HG03159 (cell line): ENCODE data around the gene CXCL12.

Source experiments
- ATAC-seq: cut with Tn5 transposase; IDR thresholded peaks from one replicate; pipeline ENCODE4 v1.9.1; 2021; ENCODE audit warnings: mild to moderate bottlenecking, moderate library complexity; ENCODE audit not compliant: unreplicated experiment

Gene CXCL12

GRCh38 chr10:44385026-44385695 is at the start of gene CXCL12:
CXCL12 (minus strand) TSS chr10:44385097; CDS start chr10:44385005, 92 bp downstream.
- ATAC-seq, result no peak

GRCh38 chr10:44427479-44427878 is 42.6 kb upstream of the CXCL12 start:
- ATAC-seq, result no peak

GRCh38 chr10:44427037-44427436 is 42.1 kb upstream of the CXCL12 start:
- no peak for ATAC-seq

GRCh38 chr10:44426247-44427034 is 41.5 kb upstream of the CXCL12 start:
- ATAC-seq, result no peak

- no peak for ATAC-seq
These were observed 40.6 kb upstream of the CXCL12 start for GRCh38 chr10:44425466-44425865.

- no peak for ATAC-seq
These were observed 40.1 kb upstream of the CXCL12 start for GRCh38 chr10:44424957-44425356.

GRCh38 chr10:44424298-44424697 is 39.4 kb upstream of the CXCL12 start:
- no peak for ATAC-seq

GRCh38 chr10:44422570-44423101 is 37.7 kb upstream of the CXCL12 start:
- no peak for ATAC-seq

- ATAC-seq, result no peak
These were observed 37.3 kb upstream of the CXCL12 start for GRCh38 chr10:44422153-44422552.

GRCh38 chr10:44419790-44420549 is 35.1 kb upstream of the CXCL12 start:
- ATAC-seq, result no peak

- no peak for ATAC-seq
These were observed 33.7 kb upstream of the CXCL12 start for GRCh38 chr10:44418637-44419036.

- ATAC-seq, result no peak
These were observed 32.9 kb upstream of the CXCL12 start for GRCh38 chr10:44417761-44418160.

- no peak for ATAC-seq
These were observed 32.0 kb upstream of the CXCL12 start for GRCh38 chr10:44416936-44417335.

- no peak for ATAC-seq
These were observed 31.3 kb upstream of the CXCL12 start for GRCh38 chr10:44416021-44416771.

GRCh38 chr10:44415121-44415520 is 30.2 kb upstream of the CXCL12 start:
- ATAC-seq, result no peak

- ATAC-seq, result no peak
These were observed 28.5 kb upstream of the CXCL12 start for GRCh38 chr10:44413416-44413815.

GRCh38 chr10:44411251-44411650 is 26.4 kb upstream of the CXCL12 start:
- ATAC-seq, result no peak

- ATAC-seq, result no peak
These were observed 20.0 kb upstream of the CXCL12 start for GRCh38 chr10:44404741-44405437.

- ATAC-seq, result no peak
These were observed 17.7 kb upstream of the CXCL12 start for GRCh38 chr10:44402465-44403195.
